Ovary (tissue), 9 donors: ENCODE results near the gene LDB2. TPM values are rescaled to one million over a fixed set of nuclear protein-coding genes. Genes with fewer than 3 reads are reported as not detected.

ENCODE experiments used
- DNase-seq, 5 donors: peaks; one replicate each; pipeline ENCODE4 v3.0.0-alpha.2; 2019 to 2020
- H3K27ac ChIP-seq, 2 donors: fragments of 200-600 bp; one replicate each; pipeline versions ENCODE4 v1.5.1 to v1.8.0; 2019 to 2022
- H3K27me3 ChIP-seq: fragments of 200-600 bp; one replicate; pipeline ENCODE4 v1.8.0; 2022
- H3K36me3 ChIP-seq: fragments of 200-600 bp; sonication (generic); one replicate; pipeline ENCODE4 v1.5.1; 2019
- H3K4me1 ChIP-seq: one replicate; pipeline ENCODE4 v1.8.1; 2013; ENCODE audit warnings: mild to moderate bottlenecking, moderate library complexity; ENCODE audit not compliant: insufficient read depth
- H3K4me3 ChIP-seq: fragments of 200-600 bp; sonication (generic); one replicate; pipeline ENCODE4 v1.5.1; 2017
- H3K9me3 ChIP-seq, 2 donors: fragments of 200-600 bp in 1 of 2; sonication (generic) in 1 of 2; one replicate each; pipeline versions ENCODE4 v1.5.1 to v1.8.1; 2013 to 2019; ENCODE audit warnings: mild to moderate bottlenecking in 1 of 2, moderate library complexity in 1 of 2
- EP300 ChIP-seq: sonication (generic); formaldehyde crosslinking; IDR thresholded peaks from one replicate; pipeline ENCODE4 v1.6.1; 2017; ENCODE audit warnings: antibody characterized with exemption
- POLR2A ChIP-seq: fragments of 450-650 bp; IDR thresholded peaks from one replicate; pipeline ENCODE4 v1.6.1; 2017; ENCODE audit warnings: antibody characterized with exemption, mild to moderate bottlenecking, moderate library complexity
- WGBS, 3 donors: extraction: QIAGEN DNeasy Blood & Tissue Kit in 1 of 3; methylation state at CpG; one replicate each; pipeline versions ENCODE4 v1.1.5 to v1.1.7; 2013 to 2017; 5-methylcytosine and 5-hydroxymethylcytosine counted together
- intact Hi-C, 4 donors: fragments of 100-400 bp; cut with DNase I; formaldehyde crosslinking; loops; one replicate each; pipeline versions ENCODE4 v1.11.0 to v1.15.1; 2022 to 2023
- polyA plus RNA-seq, 2 donors: library from polyadenylated mRNA; stranded (reverse); fragments of 200-250 nt in 1 of 2; fragments of 350-450 nt in 1 of 2; fragmentation: Illumina TruSeq in 1 of 2; extraction: RNeasy Lipid Tissue Mini Kit (QIAGEN cat#74804) in 1 of 2; gene quantifications; one replicate each; pipeline ENCODE4 v1.2.3, GENCODE V29; 2013 to 2014
- total RNA-seq, 7 donors: library from RNA; depleted of rRNA in 2 of 7; stranded (reverse); fragments of >200 nt in 2 of 7; fragmentation: NEBNext Ultra II Directional in 3 of 7; extraction: Animal tissue kit (Norgen Biotek cat#: 25700) in 3 of 7; gene quantifications; one replicate each; pipeline versions ENCODE4 v1.1.0 to v1.2.4, GENCODE V29; 2016 to 2023
- TF ChIP-seq, protein P1 (sequence below), 3 donors: fragments of 450-650 bp in 2 of 3; fragments of 200-600 bp in 1 of 3; IDR thresholded peaks; one replicate each; pipeline versions ENCODE4 v1.5.1 to v1.8.0; 2016 to 2022; ENCODE audit warnings: antibody characterized with exemption in 3 of 3, mild to moderate bottlenecking in 1 of 3
- donor health status: DM: no; HTN: no; CAD: no; lungs with moderate emphysema.
- donor health status: DM: no; HTN: no; CAD: no.
- donor health status: Bipolar disorder and iron deficiency.
- donor health status: DM: yes; HTN: yes; CAD: no.
- donor health status: DM: no; HTN: no; CAD: no.
- donor health status: DM: yes; HTN: yes; CAD: no.

Gene LDB2
- total and polyA plus RNA-seq, 9 donors, result 17.0 to 89.1 (median 27.4) TPM

DNA sequence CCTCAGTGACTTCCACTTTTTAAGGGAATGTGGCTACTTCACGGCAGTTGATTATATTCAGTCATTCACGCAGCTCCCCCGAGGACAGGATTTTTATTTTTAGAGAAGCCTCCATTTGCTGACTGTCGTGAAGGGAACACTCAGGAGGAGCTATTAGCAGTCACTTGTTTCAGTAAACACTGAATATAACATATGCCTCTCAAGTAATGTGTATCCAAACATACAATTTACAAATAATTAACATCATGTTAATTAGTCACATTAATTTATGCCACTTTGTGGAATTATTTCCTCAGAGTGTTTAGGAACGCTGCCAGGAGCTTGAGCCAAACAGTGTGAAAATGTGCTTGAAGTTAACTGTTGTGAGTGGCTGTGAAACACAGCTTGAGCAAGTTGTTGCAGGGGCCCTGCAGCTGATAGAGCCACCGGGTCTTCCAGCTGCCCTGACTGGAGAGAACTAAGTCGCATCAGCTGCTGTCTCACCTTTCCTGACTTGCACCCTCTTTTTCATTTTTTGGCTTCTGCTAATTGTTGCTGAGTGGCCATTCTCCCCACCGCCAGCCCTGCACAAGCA is 245.6 kb downstream of the LDB2 start:
- intact Hi-C loops, result no loop called here

GRCh38 chr4:16646459-16646858 is 252.0 kb downstream of the LDB2 start:
- no peak for DNase-seq
- Histone ChIP-seq H3K4me1 (no peaks in the 10 kb centered on the region), H3K27ac (no peak overlapping the region), H3K9me3 (no peaks in the 10 kb centered on the region), H3K27me3 (no peaks in the 10 kb centered on the region), H3K36me3 (no peaks in the 10 kb centered on the region), H3K4me3 (no peak overlapping the region)
- 93 to 96% (median 96%) methylated on average over 4 of the region's 4 CpGs for WGBS, 3 donors
- TF ChIP-seq, protein P1, sequence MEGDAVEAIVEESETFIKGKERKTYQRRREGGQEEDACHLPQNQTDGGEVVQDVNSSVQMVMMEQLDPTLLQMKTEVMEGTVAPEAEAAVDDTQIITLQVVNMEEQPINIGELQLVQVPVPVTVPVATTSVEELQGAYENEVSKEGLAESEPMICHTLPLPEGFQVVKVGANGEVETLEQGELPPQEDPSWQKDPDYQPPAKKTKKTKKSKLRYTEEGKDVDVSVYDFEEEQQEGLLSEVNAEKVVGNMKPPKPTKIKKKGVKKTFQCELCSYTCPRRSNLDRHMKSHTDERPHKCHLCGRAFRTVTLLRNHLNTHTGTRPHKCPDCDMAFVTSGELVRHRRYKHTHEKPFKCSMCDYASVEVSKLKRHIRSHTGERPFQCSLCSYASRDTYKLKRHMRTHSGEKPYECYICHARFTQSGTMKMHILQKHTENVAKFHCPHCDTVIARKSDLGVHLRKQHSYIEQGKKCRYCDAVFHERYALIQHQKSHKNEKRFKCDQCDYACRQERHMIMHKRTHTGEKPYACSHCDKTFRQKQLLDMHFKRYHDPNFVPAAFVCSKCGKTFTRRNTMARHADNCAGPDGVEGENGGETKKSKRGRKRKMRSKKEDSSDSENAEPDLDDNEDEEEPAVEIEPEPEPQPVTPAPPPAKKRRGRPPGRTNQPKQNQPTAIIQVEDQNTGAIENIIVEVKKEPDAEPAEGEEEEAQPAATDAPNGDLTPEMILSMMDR (IDR thresholded peaks at IDR 0.05), result no peak
- TF ChIP-seq POLR2A (no peak), EP300 (no peak)
- intact Hi-C loops, result no loop called here

More for the DNA sequence above, 245.6 kb downstream of the LDB2 start:
- no peaks in the 10 kb centered on the region for H3K4me1 ChIP-seq
- TF ChIP-seq, protein P1 (IDR thresholded peaks at IDR 0.05), result no peak
- TF ChIP-seq EP300 (no peak), POLR2A (no peak)
- DNase-seq, result no peak
- no peaks in the 10 kb centered on the region for H3K36me3 ChIP-seq
- no peak overlapping the region for H3K4me3 ChIP-seq
- H3K27ac ChIP-seq, result no peak overlapping the region
- H3K27me3 ChIP-seq, result no peaks in the 10 kb centered on the region
- WGBS, 3 donors, result 77 to 83% (median 79%) methylated on average over 8 of the region's 8 CpGs
- no peaks in the 10 kb centered on the region for H3K9me3 ChIP-seq

- intact Hi-C loops, result no loop called here
- no peaks in the 10 kb centered on the region for H3K36me3 ChIP-seq
- H3K27me3 ChIP-seq, result no peaks in the 10 kb centered on the region
- 61 to 71% (median 61%) methylated on average over 2 of the region's 2 CpGs for WGBS, 3 donors
- no peak overlapping the region for H3K4me3 ChIP-seq
- no peaks in the 10 kb centered on the region for H3K4me1 ChIP-seq
- no peak for DNase-seq
- H3K9me3 ChIP-seq, result no peaks in the 10 kb centered on the region
- TF ChIP-seq, protein P1 (IDR thresholded peaks at IDR 0.05), result no peak
- TF ChIP-seq POLR2A, result no peak
- no peak for TF ChIP-seq EP300
- H3K27ac ChIP-seq, result no peak overlapping the region
Measured at GRCh38 chr4:16643893-16644292, 254.6 kb downstream of the LDB2 start.

- H3K36me3 ChIP-seq, result no peaks in the 10 kb centered on the region
- no peaks in the 10 kb centered on the region for H3K27me3 ChIP-seq
- no peak overlapping the region for H3K27ac ChIP-seq
- intact Hi-C loops, result no loop called here
- no peaks in the 10 kb centered on the region for H3K9me3 ChIP-seq
- DNase-seq, result no peak
- H3K4me3 ChIP-seq, result no peak overlapping the region
- WGBS, 3 donors, result 52 to 72% (median 59%) methylated on average over 5 of the region's 5 CpGs
- no peaks in the 10 kb centered on the region for H3K4me1 ChIP-seq
- TF ChIP-seq EP300 (no peak), POLR2A (no peak)
- TF ChIP-seq, protein P1 (IDR thresholded peaks at IDR 0.05), result no peak
Measured at GRCh38 chr4:16642897-16643296, 255.5 kb downstream of the LDB2 start.
